HG03025 (cell line): Measurements from ENCODE around the gene MED13L.

Source experiments
- ATAC-seq: cut with Tn5 transposase; IDR thresholded peaks from one replicate; pipeline ENCODE4 v1.9.1; 2021; ENCODE audit warnings: mild to moderate bottlenecking, moderate library complexity; ENCODE audit not compliant: unreplicated experiment, low FRiP score

MED13L gene

GRCh38 chr12:116280595-116281290, 3.2 kb upstream of the MED13L start:
- no peak for ATAC-seq

GRCh38 chr12:116278667-116279066, 1.2 kb upstream of the MED13L start:
- no peak for ATAC-seq

- ATAC-seq: no peak
Observed at GRCh38 chr12:116278279-116278626, 760 bp upstream of the MED13L start.

- ATAC-seq: peak; percentile 27
Observed at GRCh38 chr12:116276652-116277466, 634 bp downstream of the MED13L start.

DNA sequence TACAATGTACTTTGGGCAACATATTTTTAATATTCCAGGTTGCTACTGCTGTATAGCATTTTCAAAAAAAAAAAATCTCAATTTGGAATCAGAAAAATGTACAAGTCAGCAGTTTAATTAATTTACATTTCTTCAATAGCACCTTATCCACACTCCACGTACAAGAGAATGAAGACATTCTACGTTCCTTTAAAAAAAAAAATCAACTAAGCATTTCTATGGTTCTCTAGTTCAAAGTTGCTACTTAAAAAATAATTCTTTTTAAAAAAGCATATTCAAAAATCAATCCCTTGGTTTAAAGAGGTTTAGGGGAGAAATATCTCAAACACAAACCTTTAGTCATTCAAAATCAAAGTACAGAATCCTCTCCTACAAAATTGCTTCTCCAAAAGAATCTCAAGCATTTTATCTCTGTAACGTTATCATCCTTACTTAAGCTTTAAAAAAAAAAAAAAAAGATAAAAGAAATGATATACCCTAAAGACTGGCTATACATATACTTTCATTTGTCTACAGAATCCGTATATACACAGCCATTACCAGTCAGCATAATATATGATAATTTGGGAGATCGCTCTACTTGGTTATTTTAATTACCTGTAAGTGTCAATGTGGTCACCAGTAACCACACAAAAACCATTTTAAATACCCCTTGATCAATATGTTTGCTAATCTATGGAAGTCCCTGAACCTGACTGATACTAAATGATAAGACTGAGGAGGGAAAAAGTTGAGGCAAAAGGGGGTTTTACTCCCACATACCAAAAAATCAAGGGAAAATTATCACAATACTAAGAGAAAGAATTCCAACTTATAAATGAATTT, 2.7 kb downstream of the MED13L start:
- no peak for ATAC-seq

GRCh38 chr12:116273813-116274550, 3.5 kb downstream of the MED13L start:
- ATAC-seq: no peak

DNA sequence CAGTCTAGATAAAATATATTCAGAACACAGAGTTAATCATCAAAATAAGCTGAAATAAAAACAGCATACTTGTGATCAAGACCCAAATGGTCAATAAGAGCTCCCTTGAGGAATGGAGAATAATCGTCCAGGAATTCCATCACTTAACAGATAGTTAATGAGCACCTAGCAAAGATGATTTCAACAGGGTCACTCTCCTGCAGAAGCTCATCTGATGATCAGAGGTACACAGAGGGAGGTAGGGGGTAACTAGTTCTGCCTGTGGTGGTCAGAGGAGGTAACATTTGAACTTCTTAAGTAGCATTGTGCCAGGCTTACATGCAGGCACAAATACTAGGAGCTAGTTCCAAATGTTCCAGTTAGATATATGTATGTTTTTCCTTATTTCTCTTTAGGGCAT, 9.5 kb downstream of the MED13L start:
- no peak for ATAC-seq

- ATAC-seq: no peak
Observed at GRCh38 chr12:116266631-116267349, 10.7 kb downstream of the MED13L start.

GRCh38 chr12:116266168-116266601, 11.3 kb downstream of the MED13L start:
- no peak for ATAC-seq

GRCh38 chr12:116265351-116266147, 11.9 kb downstream of the MED13L start:
- no peak for ATAC-seq

GRCh38 chr12:116264525-116265070, 12.9 kb downstream of the MED13L start:
- no peak for ATAC-seq

GRCh38 chr12:116263844-116264243, 13.6 kb downstream of the MED13L start:
- ATAC-seq: no peak

DNA sequence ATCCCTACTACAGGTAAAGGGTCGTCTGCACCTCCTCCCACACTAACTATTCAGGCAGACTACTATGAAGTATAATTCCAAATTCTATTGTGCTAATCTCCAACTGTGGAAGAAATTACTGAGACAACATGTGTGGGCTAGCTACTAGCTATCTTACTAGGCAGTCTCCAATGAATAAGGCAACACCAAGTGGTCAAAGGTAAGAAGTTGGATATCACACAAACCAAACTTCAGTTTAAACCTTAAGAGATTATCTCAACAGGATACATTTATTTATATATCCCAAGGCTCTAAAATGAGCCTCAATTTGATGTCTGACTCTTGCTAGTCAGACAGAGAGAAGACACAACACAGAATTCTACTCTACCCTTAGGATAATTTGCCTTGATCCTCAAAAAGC, 14.1 kb downstream of the MED13L start:
- ATAC-seq: no peak

GRCh38 chr12:116262741-116263140, 14.8 kb downstream of the MED13L start:
- ATAC-seq: no peak

GRCh38 chr12:116261525-116262100, 15.9 kb downstream of the MED13L start:
- ATAC-seq: no peak

DNA sequence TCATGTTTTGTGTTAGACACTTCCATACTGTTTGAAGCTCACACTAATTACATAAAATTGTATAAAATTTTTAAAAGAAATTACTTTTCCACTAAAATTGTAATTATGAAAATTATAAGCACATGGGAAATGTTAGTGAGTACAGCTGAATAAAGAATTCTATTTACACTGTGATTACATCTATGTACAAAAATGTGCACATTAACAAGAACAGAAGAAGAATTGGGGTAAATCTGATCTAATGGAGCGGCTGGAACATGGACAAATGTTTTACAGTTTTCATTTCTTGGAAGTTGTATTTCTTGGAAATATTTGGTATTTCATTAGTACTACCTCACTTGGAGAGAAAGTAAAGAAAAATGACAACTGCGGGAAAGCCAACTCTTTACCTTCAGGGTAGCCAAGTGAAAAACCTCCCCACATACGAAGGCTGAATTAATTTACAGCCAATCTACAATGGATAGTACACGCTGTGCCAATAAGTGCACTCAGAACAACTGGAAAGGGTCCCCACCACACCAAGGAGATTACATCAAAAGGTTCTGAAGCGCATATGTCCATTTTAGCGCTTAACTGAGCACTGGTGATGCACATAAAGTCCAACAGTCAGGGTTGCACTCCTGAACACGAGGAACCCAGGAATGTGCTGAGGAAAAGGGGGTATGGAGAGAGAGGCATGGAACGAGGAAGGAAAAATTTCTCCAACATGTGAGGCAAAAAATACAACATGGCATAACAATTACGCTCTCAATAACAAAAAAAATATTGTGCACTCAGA, 17.5 kb downstream of the MED13L start:
- no peak for ATAC-seq

DNA sequence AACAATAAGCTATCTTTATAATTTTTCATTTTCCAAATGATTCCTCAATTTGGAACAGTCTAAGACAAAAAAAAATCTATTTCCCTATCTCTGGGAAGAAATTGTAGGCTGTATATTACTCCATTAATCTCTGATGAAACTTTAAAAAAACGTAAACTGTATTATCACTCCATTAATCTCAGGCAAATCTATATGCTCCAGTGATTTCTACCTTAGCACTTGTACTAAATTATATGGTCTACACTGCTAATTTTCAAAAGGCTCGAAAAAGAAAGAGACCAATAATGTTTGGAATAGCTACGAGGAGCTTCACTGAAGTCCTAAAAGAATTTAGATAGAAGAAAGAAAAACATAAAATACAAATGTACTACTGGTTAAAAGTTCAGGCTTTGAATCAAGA, 19.7 kb downstream of the MED13L start:
- ATAC-seq: no peak

- no peak for ATAC-seq
Observed at GRCh38 chr12:116257215-116257614, 20.3 kb downstream of the MED13L start.
